Retina (tissue), 1 donor: Measurements from ENCODE around the gene TACSTD2.
"Not testable (repeated sequence)": the region's sequence is repeated elsewhere in the genome, so short reads cannot be mapped to it uniquely, and the experiment has no call there.

Source experiments
- DNase-seq: peaks from one replicate; pipeline ENCODE4 v3.0.0-alpha.2; 2016

The TACSTD2 gene

GRCh38 chr1:58555393-58555792 is 21.7 kb downstream of the TACSTD2 start:
- no peak for DNase-seq

DNA sequence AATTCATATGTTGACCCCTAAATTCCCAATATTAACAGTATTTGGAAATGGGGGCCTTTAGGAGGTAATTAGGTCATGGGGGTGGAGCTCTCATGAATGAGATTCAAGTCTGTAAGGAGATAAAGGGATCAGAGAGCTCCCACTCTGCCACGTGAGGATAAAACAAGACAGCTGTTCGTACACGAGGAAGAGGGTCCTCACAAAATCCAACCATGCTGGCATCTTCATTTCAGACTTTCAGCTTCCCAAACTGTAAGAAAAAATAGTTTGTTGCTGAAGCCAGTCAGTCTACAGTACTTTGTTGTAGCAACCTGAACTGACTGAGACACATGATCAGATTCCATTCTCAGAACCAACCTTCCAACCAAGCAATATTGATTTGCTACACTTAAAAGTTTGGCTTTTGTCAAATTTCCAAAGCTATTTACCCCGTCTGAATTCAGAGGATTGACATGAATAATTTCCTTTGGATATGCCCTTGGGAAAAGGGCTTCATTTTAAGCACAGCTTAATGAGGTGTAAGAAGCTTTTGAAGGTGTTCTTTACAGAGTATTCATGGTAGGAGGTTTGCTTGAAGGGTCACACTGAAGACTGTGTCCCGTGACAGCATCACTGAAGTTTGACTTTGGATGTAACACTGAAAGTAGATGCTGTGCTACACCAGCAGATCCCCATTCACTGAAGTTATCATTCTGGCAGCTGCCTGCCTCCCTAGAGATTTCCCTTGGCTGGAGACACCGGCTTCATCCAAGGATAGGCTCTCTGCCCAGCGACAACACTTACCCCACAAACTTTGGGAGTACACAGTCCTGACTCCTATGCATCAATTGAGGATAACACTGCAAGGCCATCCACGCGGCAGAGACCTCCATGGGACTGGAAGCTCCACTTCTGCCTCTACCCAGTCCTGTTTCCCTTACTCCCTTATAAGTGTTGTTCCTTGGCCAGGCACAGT is 25.6 kb downstream of the TACSTD2 start:
- no peak for DNase-seq

GRCh38 chr1:58549291-58549690 is 27.8 kb downstream of the TACSTD2 start:
- not testable (repeated sequence) for DNase-seq

DNA sequence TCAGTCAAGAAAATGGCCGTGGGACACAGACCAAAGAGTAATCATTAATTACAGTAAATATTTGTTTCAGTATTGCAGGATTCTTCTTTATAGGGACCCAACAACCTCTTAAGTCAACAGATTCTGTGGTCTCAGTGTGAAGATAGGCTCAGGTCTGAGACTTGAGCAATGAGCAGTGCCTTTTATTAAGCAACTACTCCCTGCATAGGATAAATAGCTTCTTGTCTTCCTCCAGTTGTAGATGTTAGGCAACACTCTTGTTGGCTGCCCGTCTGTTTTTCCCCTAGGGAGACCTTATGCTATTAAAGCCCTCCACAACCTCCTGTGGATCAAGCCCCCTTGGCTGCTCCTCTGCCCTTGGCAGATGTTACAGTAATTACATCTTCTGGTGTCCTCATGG is 28.7 kb downstream of the TACSTD2 start:
- no peak for DNase-seq

- DNase-seq: peak; percentile 96
Measured at GRCh38 chr1:58546520-58547308, 30.3 kb downstream of the TACSTD2 start, which contains the start of gene OMA1. TSS of gene OMA1 (minus strand) at chr1:58546726. CDS start at chr1:58539294, 7,432 bp downstream.

- peak; percentile 80 for DNase-seq
Measured at GRCh38 chr1:58545591-58546519, 31.2 kb downstream of the TACSTD2 start.

GRCh38 chr1:58543260-58543659 is 33.8 kb downstream of the TACSTD2 start:
- DNase-seq: no peak

DNA sequence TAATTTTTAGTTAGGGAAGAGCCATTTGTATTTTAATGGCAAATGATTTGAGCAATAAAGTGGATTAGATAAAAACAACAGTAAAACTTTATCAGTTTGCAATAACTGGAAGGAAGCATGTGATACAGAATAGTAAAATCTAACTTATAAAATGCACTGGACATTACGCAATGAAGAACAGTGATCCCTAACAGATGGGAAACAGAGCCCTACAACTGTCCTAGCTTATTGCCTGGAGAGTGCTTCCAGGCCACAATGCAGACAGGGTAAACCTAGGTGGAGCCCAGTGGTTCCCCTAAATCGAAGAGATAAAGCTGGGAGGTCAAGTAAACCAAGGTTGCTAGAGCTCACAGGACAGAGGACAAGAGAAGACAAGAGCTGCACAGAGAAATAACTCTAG is 37.5 kb downstream of the TACSTD2 start:
- DNase-seq: no peak

- DNase-seq: no peak
Measured at GRCh38 chr1:58538821-58539220, 38.2 kb downstream of the TACSTD2 start.

- not testable (repeated sequence) for DNase-seq
Measured at GRCh38 chr1:58531842-58532241, 45.2 kb downstream of the TACSTD2 start.

DNA sequence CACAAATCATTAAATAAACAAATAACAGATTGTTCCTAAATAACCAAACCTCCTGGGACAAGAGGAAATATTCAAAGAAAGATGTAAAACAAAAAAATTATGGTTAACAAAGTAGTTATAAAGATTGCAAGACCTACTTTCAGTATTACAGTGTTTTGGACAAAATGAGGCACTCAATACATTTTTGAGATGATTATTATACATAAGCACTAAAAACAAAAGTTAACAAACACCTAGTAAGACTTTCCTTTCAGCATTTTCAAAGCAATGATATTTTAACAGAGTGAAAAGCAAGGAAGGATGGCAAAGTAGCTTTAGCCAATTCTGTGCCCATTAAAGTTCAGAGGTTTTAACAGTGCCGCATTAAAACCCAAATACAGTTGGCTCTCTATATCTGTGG is 47.8 kb downstream of the TACSTD2 start:
- DNase-seq: no peak

DNA sequence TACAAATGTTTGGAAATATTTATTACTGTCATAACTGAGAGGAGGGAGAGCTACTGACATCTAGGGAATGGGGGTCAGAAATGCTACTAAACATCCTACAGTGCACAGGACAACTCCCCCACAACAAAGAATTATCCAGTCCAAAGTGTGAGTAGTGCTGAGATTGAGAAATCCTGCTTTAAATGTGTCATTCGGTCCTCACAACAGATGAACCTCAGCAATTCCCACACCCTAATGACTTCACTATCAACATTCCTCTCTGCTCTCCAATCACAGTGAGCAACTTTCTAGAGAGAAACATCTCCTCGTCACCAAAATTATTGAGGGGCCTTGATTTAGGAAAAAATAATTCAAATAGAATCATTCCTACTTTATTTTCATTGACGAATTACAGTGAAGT is 48.5 kb downstream of the TACSTD2 start:
- DNase-seq: no peak
